Measurements from ENCODE around the gene ERICH4.

The ERICH4 gene

DNA sequence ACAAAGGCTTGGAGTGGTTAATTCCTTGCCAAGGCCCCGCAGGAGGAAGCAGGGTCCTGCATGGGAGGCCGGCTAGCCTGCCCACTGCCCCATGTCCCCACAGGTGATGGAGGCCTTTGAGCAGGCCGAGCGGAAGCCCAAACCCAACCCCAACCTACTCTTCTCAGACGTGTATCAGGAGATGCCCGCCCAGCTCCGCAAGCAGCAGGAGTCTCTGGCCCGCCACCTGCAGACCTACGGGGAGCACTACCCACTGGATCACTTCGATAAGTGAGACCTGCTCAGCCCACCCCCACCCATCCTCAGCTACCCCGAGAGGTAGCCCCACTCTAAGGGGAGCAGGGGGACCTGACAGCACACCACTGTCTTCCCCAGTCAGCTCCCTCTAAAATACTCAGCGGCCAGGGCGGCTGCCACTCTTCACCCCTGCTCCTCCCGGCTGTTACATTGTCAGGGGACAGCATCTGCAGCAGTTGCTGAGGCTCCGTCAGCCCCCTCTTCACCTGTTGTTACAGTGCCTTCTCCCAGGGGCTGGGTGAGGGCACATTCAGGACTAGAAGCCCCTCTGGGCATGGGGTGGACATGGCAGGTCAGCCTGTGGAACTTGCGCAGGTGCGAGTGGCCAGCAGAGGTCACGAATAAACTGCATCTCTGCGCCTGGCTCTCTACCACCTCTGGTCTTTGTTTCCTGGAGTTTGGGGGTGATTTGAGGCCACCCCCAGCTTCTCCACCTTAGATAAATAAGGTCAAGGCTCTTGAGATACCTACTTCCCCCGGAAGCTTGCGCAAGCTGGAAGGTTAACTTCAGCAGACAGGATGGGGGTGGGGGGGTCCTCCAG lies 18.4 kb upstream of the ERICH4 start:
- no peak overlapping the region for H2AFZ ChIP-seq (ENCODE audit: low read depth, low read length)
- H4K20me1 ChIP-seq (ENCODE audit: insufficient read depth, low read length), result peaks cover 4% of the 10 kb centered on the region; the same call in 1 of the 2 replicates
- H3K9me3 ChIP-seq (ENCODE audit: insufficient read depth, low read length, severe bottlenecking), result no peaks in the 10 kb centered on the region
- peaks cover 48% of the 10 kb centered on the region for H3K36me3 ChIP-seq (ENCODE audit: insufficient read depth, low read length)
- no peaks in the 10 kb centered on the region for H3K27me3 ChIP-seq (ENCODE audit: insufficient read depth, low read length, poor library complexity)
- no peaks in the 10 kb centered on the region for H3K79me2 ChIP-seq (ENCODE audit: insufficient read depth, low read length)
- TF ChIP-seq EZH2 (IDR thresholded peaks at IDR 0.05; ENCODE audit: borderline replicate concordance, low read depth, low read length, severe bottlenecking), result no peak
- TF ChIP-seq, protein P1, sequence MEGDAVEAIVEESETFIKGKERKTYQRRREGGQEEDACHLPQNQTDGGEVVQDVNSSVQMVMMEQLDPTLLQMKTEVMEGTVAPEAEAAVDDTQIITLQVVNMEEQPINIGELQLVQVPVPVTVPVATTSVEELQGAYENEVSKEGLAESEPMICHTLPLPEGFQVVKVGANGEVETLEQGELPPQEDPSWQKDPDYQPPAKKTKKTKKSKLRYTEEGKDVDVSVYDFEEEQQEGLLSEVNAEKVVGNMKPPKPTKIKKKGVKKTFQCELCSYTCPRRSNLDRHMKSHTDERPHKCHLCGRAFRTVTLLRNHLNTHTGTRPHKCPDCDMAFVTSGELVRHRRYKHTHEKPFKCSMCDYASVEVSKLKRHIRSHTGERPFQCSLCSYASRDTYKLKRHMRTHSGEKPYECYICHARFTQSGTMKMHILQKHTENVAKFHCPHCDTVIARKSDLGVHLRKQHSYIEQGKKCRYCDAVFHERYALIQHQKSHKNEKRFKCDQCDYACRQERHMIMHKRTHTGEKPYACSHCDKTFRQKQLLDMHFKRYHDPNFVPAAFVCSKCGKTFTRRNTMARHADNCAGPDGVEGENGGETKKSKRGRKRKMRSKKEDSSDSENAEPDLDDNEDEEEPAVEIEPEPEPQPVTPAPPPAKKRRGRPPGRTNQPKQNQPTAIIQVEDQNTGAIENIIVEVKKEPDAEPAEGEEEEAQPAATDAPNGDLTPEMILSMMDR (IDR thresholded peaks at IDR 0.05; ENCODE audit: borderline replicate concordance, extremely low read depth, low read length, poor library complexity, severe bottlenecking), result no peak
- DNase-seq, result no peak
- H3K27ac ChIP-seq (ENCODE audit: low read length), result no peak overlapping the region
- no peak for ATAC-seq (ENCODE audit: insufficient read depth, low read depth)
- no peaks in the 10 kb centered on the region for H3K4me1 ChIP-seq (ENCODE audit: insufficient read depth, low read length)
- no peak overlapping the region for H3K9ac ChIP-seq (ENCODE audit: low read depth, low read length)
- no peak overlapping the region for H3K4me3 ChIP-seq (ENCODE audit: low read depth in 1 of 2, low read length in 2 of 2)
- no peak overlapping the region for H3K4me2 ChIP-seq (ENCODE audit: insufficient read depth, low read length)

GRCh38 chr19:41425174-41426115 lies 17.5 kb upstream of the ERICH4 start:
- no peaks in the 10 kb centered on the region for H3K27me3 ChIP-seq (ENCODE audit: insufficient read depth, low read length, poor library complexity)
- H3K27ac ChIP-seq (ENCODE audit: low read length), result no peak overlapping the region
- H3K36me3 ChIP-seq (ENCODE audit: insufficient read depth, low read length), result peaks cover 41% of the 10 kb centered on the region
- no peak overlapping the region for H3K4me3 ChIP-seq (ENCODE audit: low read depth in 1 of 2, low read length in 2 of 2)
- TF ChIP-seq EZH2 (IDR thresholded peaks at IDR 0.05; ENCODE audit: borderline replicate concordance, low read depth, low read length, severe bottlenecking), result no peak
- TF ChIP-seq, protein P1 (IDR thresholded peaks at IDR 0.05; ENCODE audit: borderline replicate concordance, extremely low read depth, low read length, poor library complexity, severe bottlenecking), result no peak
- H3K4me1 ChIP-seq (ENCODE audit: insufficient read depth, low read length), result no peaks in the 10 kb centered on the region
- no peak overlapping the region for H3K9ac ChIP-seq (ENCODE audit: low read depth, low read length)
- DNase-seq (no peak), ATAC-seq (ENCODE audit: insufficient read depth, low read depth) (no peak)
- no peaks in the 10 kb centered on the region for H3K9me3 ChIP-seq (ENCODE audit: insufficient read depth, low read length, severe bottlenecking)
- peaks cover 4% of the 10 kb centered on the region; the same call in 1 of the 2 replicates for H4K20me1 ChIP-seq (ENCODE audit: insufficient read depth, low read length)
- no peak overlapping the region for H2AFZ ChIP-seq (ENCODE audit: low read depth, low read length)
- H3K79me2 ChIP-seq (ENCODE audit: insufficient read depth, low read length), result no peaks in the 10 kb centered on the region
- H3K4me2 ChIP-seq (ENCODE audit: insufficient read depth, low read length), result no peak overlapping the region

- no peak overlapping the region for H3K27ac ChIP-seq (ENCODE audit: low read length)
- no peak for DNase-seq
- no peak overlapping the region for H3K4me3 ChIP-seq (ENCODE audit: low read depth in 1 of 2, low read length in 2 of 2)
These were observed 16.7 kb upstream of the ERICH4 start for GRCh38 chr19:41426116-41426841.

More at GRCh38 chr19:41426116-41426841, 16.7 kb upstream of the ERICH4 start:
- Histone ChIP-seq H3K79me2 (ENCODE audit: insufficient read depth, low read length) (no peaks in the 10 kb centered on the region), H3K4me2 (ENCODE audit: insufficient read depth, low read length) (no peak overlapping the region), H4K20me1 (ENCODE audit: insufficient read depth, low read length) (peaks cover 4% of the 10 kb centered on the region; the same call in 1 of the 2 replicates), H3K36me3 (ENCODE audit: insufficient read depth, low read length) (peaks cover 48% of the 10 kb centered on the region), H3K4me1 (ENCODE audit: insufficient read depth, low read length) (no peaks in the 10 kb centered on the region), H3K27me3 (ENCODE audit: insufficient read depth, low read length, poor library complexity) (no peaks in the 10 kb centered on the region), H3K9me3 (ENCODE audit: insufficient read depth, low read length, severe bottlenecking) (no peaks in the 10 kb centered on the region), H2AFZ (ENCODE audit: low read depth, low read length) (no peak overlapping the region), H3K9ac (ENCODE audit: low read depth, low read length) (no peak overlapping the region)
- no peak for TF ChIP-seq EZH2 (IDR thresholded peaks at IDR 0.05; ENCODE audit: borderline replicate concordance, low read depth, low read length, severe bottlenecking)
- TF ChIP-seq, protein P1 (IDR thresholded peaks at IDR 0.05; ENCODE audit: borderline replicate concordance, extremely low read depth, low read length, poor library complexity, severe bottlenecking), result no peak
- ATAC-seq (ENCODE audit: insufficient read depth, low read depth), result no peak

Measured in DND-41 (cell line).